GM21723 (cell line): ENCODE results near the gene HIVEP3.
"Not testable (repeated sequence)": the region's sequence is repeated elsewhere in the genome, so short reads cannot be mapped to it uniquely, and the experiment has no call there.

Experiments
- ATAC-seq: cut with Tn5 transposase; IDR thresholded peaks from one replicate; pipeline ENCODE4 v1.9.1; 2021; ENCODE audit warnings: mild to moderate bottlenecking, moderate library complexity; ENCODE audit not compliant: unreplicated experiment

The HIVEP3 gene

DNA sequence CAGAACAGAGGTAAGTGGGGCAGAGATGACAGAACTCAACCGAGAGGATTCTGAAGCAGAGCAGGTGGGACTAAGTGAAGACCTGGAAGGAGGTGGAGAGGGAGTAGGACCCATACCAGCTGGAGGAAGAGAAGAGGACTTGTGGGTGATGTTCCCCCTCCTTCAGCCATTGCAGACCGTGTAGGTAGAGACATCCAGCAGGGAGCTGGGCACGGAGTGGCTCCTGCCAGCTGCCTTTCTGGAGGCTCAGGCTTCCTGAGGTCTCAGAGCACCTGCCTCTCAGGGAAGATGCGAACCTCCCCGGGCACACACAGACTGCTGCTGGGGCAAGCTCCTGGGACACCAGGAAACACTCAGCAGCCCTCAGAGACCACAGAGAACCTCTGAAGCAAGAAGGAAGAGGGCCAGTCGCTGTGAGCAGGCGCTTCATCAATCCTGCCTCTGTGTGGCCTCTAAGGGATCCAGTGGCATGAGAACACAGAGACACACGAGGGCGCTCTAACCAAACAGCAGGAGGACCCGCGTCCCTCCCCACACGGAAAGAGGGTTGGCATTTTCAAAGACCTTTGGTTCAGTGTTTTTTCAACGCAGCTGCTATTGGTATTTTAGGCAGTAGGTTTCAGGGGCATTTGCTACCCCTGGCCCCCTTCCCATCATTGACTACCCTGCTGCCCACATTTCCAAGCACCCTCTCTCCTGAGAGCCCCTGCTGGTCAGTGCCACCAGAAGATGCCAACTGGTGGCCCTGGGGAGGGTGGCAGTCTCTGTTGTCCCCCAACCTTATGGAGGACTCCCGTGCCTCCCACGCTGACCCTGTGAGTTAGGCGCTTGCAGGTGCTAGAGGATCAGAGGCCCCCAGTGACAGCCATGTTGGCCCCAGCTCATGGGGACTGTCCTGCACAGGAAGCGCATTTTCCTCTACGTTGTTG lies 344.7 kb downstream of the HIVEP3 start:
- peak; percentile 66 for ATAC-seq

- ATAC-seq: no peak
These were observed 345.5 kb downstream of the HIVEP3 start for GRCh38 chr1:41573194-41573593.

- ATAC-seq: no peak
These were observed 346.5 kb downstream of the HIVEP3 start for GRCh38 chr1:41572224-41572623.

DNA sequence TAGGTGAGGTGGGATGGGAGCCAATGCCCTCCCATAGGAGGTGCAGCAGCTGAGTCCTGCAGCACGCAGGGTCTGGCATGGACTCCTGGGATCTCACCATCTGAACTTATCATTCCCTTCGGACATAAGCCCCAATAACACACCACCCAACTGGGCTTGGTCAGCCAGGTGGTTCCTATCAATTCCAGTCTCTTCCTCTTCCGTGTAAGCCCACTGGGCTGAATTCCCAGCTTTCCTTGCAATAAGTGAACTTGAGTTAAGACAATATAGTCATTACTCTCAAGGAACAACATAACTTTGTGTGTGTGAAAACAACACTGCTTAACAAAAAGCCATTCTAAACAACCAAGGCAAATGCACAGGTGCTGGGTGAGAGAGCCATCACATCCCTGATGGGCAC lies 347.7 kb downstream of the HIVEP3 start:
- ATAC-seq: no peak

- ATAC-seq: no peak
These were observed 350.5 kb downstream of the HIVEP3 start for GRCh38 chr1:41568204-41568603.

- ATAC-seq: no peak
These were observed 351.8 kb downstream of the HIVEP3 start for GRCh38 chr1:41566969-41567368.

DNA sequence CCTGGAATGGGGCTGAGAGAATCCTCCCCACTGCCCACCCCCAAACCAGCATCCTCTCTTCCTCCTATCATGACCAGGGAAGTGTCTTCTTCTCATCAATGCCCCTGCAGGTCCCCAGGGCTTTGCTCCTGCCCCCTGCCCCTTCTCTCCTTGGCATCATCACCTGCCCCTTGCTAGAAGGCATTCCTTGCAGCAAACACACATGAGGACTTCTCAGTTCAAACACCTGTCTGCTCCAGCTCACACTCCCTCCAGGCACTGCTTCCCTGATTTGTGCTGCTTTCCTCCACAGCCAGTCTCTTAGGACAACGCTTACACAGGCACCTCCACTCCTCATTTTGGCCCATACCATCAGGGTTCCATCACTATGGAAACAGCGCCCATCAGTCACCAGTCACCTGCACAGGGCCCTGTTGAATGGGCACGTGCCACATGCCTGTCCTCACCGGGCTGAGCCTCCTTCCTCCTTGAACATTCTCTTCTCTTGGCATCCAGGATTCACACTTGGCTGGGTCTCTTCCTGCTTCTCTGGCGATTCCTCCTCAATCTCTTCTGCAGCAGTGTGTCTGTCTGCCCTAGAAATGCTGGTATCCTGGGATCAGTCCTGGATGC lies 352.3 kb downstream of the HIVEP3 start:
- ATAC-seq: no peak

GRCh38 chr1:41564741-41565475 lies 353.8 kb downstream of the HIVEP3 start:
- no peak for ATAC-seq

- no peak for ATAC-seq
These were observed 356.4 kb downstream of the HIVEP3 start for GRCh38 chr1:41562328-41562727.

GRCh38 chr1:41560931-41561330 lies 357.8 kb downstream of the HIVEP3 start:
- no peak for ATAC-seq

DNA sequence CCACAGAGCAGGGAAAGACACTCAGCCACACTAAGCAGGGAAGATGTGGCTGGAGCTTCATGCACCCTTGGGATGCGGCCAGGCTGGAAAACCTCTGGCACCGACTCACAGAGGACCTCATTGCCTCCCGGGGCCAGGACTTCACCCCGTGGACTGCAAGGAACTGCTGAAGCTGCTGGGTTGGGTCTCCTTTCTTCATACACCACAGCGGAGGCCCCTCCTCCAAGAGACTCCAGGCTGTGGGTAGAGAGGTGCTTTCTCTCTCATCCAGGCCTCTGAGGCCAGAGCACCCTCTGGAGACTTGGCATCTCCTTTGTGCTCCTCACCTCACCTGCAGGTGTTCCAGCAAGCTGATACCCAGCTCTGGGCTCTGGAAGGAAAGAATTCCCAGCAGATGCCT lies 358.2 kb downstream of the HIVEP3 start:
- ATAC-seq: no peak

DNA sequence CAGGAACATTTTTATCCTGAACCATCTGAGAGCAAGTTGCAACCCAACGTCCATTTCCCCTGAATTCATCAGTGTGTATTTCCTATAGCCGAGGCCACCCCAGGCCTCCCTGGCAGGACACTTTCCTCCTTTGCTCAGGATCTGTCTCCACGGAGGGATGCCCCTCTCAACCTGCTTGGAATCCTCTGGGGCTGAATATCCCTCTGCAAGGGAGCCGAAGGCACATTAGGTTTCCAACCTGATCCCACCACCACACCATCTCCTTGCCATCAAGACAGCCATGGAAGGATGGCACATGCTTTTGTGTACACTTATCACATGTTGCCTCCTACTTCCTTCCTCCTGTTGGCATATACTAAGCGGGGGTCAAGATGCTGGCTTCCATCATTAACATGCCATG lies 359.4 kb downstream of the HIVEP3 start:
- ATAC-seq: no peak

DNA sequence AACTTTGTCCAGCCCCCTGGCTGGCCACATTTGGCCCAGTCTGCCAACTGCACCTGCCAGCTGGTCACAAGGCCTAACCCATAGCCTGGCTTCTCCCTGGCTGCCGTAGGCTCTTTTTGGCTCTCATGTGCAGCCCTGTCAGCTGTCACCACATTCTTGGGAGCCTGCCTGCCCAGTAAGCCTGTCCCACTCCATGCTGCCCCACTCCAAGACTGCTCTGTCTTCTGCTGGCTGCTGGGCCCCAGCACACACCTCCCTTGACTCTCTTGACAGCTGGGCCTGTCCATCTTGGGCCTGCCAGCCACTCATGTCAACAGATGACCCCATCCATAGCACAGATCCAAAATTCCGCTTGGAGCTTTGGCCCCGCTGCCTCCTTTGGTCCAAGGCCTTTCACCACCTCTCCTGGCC lies 360.0 kb downstream of the HIVEP3 start:
- ATAC-seq: no peak

GRCh38 chr1:41557751-41558455 lies 360.8 kb downstream of the HIVEP3 start:
- no peak for ATAC-seq

DNA sequence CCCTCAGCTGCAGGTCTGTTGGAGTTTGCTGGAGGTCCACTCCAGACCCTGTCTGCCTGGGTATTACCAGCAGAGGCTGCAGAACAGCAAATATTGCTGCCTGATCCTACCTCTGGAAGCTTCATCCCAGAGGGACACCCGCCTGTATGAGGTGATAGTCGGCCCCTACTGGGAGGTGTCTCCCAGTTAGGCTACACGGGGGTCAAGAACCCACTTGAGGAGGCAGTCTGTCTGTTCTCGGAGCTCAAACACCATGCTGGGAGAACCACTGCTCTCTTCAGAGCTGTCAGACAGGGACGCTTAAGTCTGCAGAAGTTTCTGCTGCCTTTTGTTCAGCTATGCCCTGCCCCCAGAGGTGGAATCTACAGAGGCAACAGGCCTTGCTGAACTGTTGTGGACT lies 364.0 kb downstream of the HIVEP3 start:
- ATAC-seq: not testable (repeated sequence)

DNA sequence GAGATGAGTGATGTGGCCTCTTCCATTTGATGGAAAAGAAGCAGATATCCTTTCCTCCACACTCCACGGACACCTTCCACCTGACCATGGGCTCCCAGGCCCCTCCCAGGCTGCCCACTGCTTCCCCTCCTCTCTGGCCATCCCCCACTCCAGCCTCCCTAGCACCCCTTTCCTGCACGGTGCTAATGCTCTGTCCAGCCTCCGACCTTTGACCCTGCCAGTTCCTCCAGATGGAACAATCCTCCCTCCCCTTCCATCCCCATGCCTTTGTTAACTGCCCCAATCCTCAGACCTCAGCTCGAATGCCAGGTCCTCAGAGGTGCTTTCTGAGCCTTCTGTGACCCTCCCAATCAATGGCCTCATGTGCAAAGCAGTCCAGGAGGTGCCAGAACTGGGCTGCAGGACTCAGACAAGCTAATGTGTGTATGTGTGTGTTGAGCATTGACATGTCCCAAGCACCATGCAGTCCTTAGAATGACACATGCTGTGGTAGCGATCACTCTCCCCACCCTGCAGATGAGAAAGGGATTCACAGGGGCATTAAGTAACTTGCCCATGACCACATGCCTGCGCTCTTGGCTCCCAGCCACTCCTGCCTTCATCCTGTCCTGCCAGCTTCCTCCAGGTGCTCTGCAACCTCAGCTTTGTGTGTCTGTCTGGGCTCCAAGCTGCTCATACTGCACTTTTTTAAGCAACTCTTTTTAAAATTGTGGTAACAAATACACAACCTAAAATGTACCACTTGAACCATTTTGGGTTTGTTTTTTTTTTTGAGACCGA lies 370.8 kb downstream of the HIVEP3 start:
- no peak for ATAC-seq

- ATAC-seq: no peak
These were observed 371.4 kb downstream of the HIVEP3 start for GRCh38 chr1:41547336-41547735.

- no peak for ATAC-seq
These were observed 371.9 kb downstream of the HIVEP3 start for GRCh38 chr1:41546833-41547135.

- no peak for ATAC-seq
These were observed 372.5 kb downstream of the HIVEP3 start for GRCh38 chr1:41545996-41546832.
